ENCODE results near the gene GRID1.

GRID1 gene

DNA sequence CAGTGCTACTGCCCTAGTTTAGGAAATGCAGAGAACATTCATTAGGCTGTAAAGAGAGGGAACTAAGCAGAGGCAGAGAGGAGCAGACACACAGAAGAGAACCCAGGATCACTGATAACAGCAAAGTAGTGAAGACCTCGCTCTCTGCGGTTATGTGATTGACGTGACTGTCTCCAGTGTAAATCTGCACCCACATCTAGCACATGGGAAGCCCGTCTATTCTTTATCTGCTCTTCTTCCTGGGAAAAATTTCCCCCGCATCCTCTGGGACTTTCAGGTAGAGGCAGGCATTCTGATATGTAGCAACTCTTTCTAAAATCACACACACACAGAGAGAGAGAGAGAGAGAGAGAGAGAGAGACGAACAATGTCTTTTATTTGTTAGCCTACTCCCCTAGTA, 699.6 kb downstream of the GRID1 start:
- H3K23ac ChIP-seq (ENCODE audit: low read length), result no peak overlapping the region
- WGBS (ENCODE audit: extremely low coverage, insufficient coverage, low lambda C conversion rate), result no CpG with 5 or more reads among the region's 6 CpGs
- no peak overlapping the region for H2BK120ac ChIP-seq (ENCODE audit: low read depth, low read length)
- no peaks in the 10 kb centered on the region for H3K36me3 ChIP-seq (ENCODE audit: control insufficient read depth, insufficient read depth, low read length)
- no peak overlapping the region for H2BK15ac ChIP-seq (replicated peaks; ENCODE audit: low read depth)
- H4K5ac ChIP-seq (ENCODE audit: low read length), result no peak overlapping the region
- H3K4me2 ChIP-seq (ENCODE audit: low read length), result no peak overlapping the region
- H3K4ac ChIP-seq (ENCODE audit: low read depth, low read length), result no peak overlapping the region
- no peak overlapping the region for H3K9ac ChIP-seq (ENCODE audit: low read length)
- H4K8ac ChIP-seq (ENCODE audit: low read depth, low read length), result no peak overlapping the region
- H2AK5ac ChIP-seq (ENCODE audit: low read length), result no peak overlapping the region
- H3K79me2 ChIP-seq (ENCODE audit: control insufficient read depth, insufficient read depth, low read length), result no peaks in the 10 kb centered on the region
- no peaks in the 10 kb centered on the region for H3K79me1 ChIP-seq (ENCODE audit: low read length)
- no peaks in the 10 kb centered on the region for H3K27me3 ChIP-seq (ENCODE audit: insufficient read depth, low read length, poor library complexity)
- no peak for DNase-seq
- H3K4me3 ChIP-seq (ENCODE audit: low read length), result no peak overlapping the region
- no peaks in the 10 kb centered on the region for H3K4me1 ChIP-seq (ENCODE audit: control insufficient read depth, low read depth, low read length)
- H2BK5ac ChIP-seq (ENCODE audit: low read length), result no peak overlapping the region
- no peak overlapping the region for H3K56ac ChIP-seq (ENCODE audit: low read length)
- no peak overlapping the region for H3K27ac ChIP-seq (ENCODE audit: low read depth, low read length)
- no peak overlapping the region for H3K18ac ChIP-seq (ENCODE audit: low read length)

DNA sequence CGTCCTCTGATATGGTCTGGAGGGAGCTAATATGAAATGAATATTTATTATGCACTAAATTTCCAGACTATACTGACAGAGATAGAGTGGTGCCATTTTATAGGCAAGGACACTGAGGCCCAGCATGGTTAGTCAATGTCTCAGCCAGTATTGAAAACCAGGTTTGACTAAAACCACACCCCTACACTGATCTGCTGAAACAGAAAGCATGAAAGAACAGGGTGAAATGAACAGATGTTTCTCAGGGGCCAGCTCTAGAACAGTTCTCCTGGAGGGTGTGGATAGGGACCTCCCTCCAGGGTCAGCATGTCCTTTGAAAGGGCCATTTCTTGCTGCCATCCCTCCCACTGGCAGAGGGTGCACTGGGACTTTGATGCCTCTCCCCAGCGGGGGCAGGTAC, 700.5 kb downstream of the GRID1 start:
- H3K79me1 ChIP-seq (ENCODE audit: low read length), result no peaks in the 10 kb centered on the region
- no peak for DNase-seq
- no peaks in the 10 kb centered on the region for H3K79me2 ChIP-seq (ENCODE audit: control insufficient read depth, insufficient read depth, low read length)
- no peak overlapping the region for H4K5ac ChIP-seq (ENCODE audit: low read length)
- H2BK5ac ChIP-seq (ENCODE audit: low read length), result no peak overlapping the region
- H3K4me2 ChIP-seq (ENCODE audit: low read length), result no peak overlapping the region
- H3K4ac ChIP-seq (ENCODE audit: low read depth, low read length), result no peak overlapping the region
- H2AK5ac ChIP-seq (ENCODE audit: low read length), result no peak overlapping the region
- H3K4me3 ChIP-seq (ENCODE audit: low read length), result no peak overlapping the region
- H3K56ac ChIP-seq (ENCODE audit: low read length), result no peak overlapping the region
- H2BK120ac ChIP-seq (ENCODE audit: low read depth, low read length), result no peak overlapping the region
- no peak overlapping the region for H2BK15ac ChIP-seq (replicated peaks; ENCODE audit: low read depth)
- no peaks in the 10 kb centered on the region for H3K36me3 ChIP-seq (ENCODE audit: control insufficient read depth, insufficient read depth, low read length)
- H3K4me1 ChIP-seq (ENCODE audit: control insufficient read depth, low read depth, low read length), result no peaks in the 10 kb centered on the region
- H3K27ac ChIP-seq (ENCODE audit: low read depth, low read length), result no peak overlapping the region
- no peak overlapping the region for H3K23ac ChIP-seq (ENCODE audit: low read length)
- H3K27me3 ChIP-seq (ENCODE audit: insufficient read depth, low read length, poor library complexity), result no peaks in the 10 kb centered on the region
- H4K8ac ChIP-seq (ENCODE audit: low read depth, low read length), result no peak overlapping the region
- no CpG with 5 or more reads among the region's 2 CpGs for WGBS (ENCODE audit: extremely low coverage, insufficient coverage, low lambda C conversion rate)
- H3K18ac ChIP-seq (ENCODE audit: low read length), result no peak overlapping the region
- H3K9ac ChIP-seq (ENCODE audit: low read length), result no peak overlapping the region

GRCh38 chr10:85665681-85666080, 700.9 kb downstream of the GRID1 start:
- Histone ChIP-seq H2BK5ac (ENCODE audit: low read length) (no peak overlapping the region), H3K27ac (ENCODE audit: low read depth, low read length) (no peak overlapping the region), H3K56ac (ENCODE audit: low read length) (no peak overlapping the region), H2BK15ac (replicated peaks; ENCODE audit: low read depth) (no peak overlapping the region), H2AK5ac (ENCODE audit: low read length) (no peak overlapping the region), H4K5ac (ENCODE audit: low read length) (no peak overlapping the region), H3K4me2 (ENCODE audit: low read length) (no peak overlapping the region), H3K18ac (ENCODE audit: low read length) (no peak overlapping the region), H3K9ac (ENCODE audit: low read length) (no peak overlapping the region), H3K23ac (ENCODE audit: low read length) (no peak overlapping the region), H3K36me3 (ENCODE audit: control insufficient read depth, insufficient read depth, low read length) (no peaks in the 10 kb centered on the region), H3K79me2 (ENCODE audit: control insufficient read depth, insufficient read depth, low read length) (no peaks in the 10 kb centered on the region), H3K4me1 (ENCODE audit: control insufficient read depth, low read depth, low read length) (no peaks in the 10 kb centered on the region), H3K4me3 (ENCODE audit: low read length) (no peak overlapping the region), H3K4ac (ENCODE audit: low read depth, low read length) (no peak overlapping the region), H3K27me3 (ENCODE audit: insufficient read depth, low read length, poor library complexity) (no peaks in the 10 kb centered on the region), H3K79me1 (ENCODE audit: low read length) (no peaks in the 10 kb centered on the region), H2BK120ac (ENCODE audit: low read depth, low read length) (no peak overlapping the region), H4K8ac (ENCODE audit: low read depth, low read length) (no peak overlapping the region)
- no peak for DNase-seq
- no CpG with 5 or more reads among the region's 6 CpGs for WGBS (ENCODE audit: extremely low coverage, insufficient coverage, low lambda C conversion rate)

DNA sequence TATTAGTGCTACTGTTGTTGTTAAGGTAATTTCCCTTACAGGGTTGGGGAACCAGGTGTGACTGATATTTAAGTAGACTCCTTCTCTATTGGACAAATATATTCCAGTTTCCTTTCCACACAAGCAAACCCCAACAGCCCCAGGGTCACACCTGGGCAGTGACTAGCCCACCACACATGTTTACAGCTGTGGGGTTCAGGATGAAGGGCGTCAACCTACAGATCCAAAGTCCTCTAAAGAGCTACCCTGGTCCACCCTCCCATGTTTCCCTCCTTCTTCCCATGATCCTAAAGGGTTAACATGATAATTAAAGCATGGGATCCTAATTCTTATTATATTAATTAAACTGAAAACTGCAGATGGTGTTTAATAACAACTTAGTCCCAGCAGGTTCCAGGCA, 701.5 kb downstream of the GRID1 start:
- no peak overlapping the region for H3K18ac ChIP-seq (ENCODE audit: low read length)
- no peak overlapping the region for H3K23ac ChIP-seq (ENCODE audit: low read length)
- H3K4me2 ChIP-seq (ENCODE audit: low read length), result no peak overlapping the region
- H3K4ac ChIP-seq (ENCODE audit: low read depth, low read length), result no peak overlapping the region
- H2BK120ac ChIP-seq (ENCODE audit: low read depth, low read length), result no peak overlapping the region
- DNase-seq, result no peak
- H2BK15ac ChIP-seq (replicated peaks; ENCODE audit: low read depth), result no peak overlapping the region
- no peak overlapping the region for H2AK5ac ChIP-seq (ENCODE audit: low read length)
- H3K79me1 ChIP-seq (ENCODE audit: low read length), result no peaks in the 10 kb centered on the region
- no peak overlapping the region for H3K9ac ChIP-seq (ENCODE audit: low read length)
- H3K4me1 ChIP-seq (ENCODE audit: control insufficient read depth, low read depth, low read length), result no peaks in the 10 kb centered on the region
- no peak overlapping the region for H3K4me3 ChIP-seq (ENCODE audit: low read length)
- no peak overlapping the region for H3K56ac ChIP-seq (ENCODE audit: low read length)
- no peaks in the 10 kb centered on the region for H3K36me3 ChIP-seq (ENCODE audit: control insufficient read depth, insufficient read depth, low read length)
- no peaks in the 10 kb centered on the region for H3K27me3 ChIP-seq (ENCODE audit: insufficient read depth, low read length, poor library complexity)
- no peak overlapping the region for H3K27ac ChIP-seq (ENCODE audit: low read depth, low read length)
- WGBS (ENCODE audit: extremely low coverage, insufficient coverage, low lambda C conversion rate), result no CpG with 5 or more reads among the region's 1 CpG
- no peak overlapping the region for H2BK5ac ChIP-seq (ENCODE audit: low read length)
- no peaks in the 10 kb centered on the region for H3K79me2 ChIP-seq (ENCODE audit: control insufficient read depth, insufficient read depth, low read length)
- no peak overlapping the region for H4K5ac ChIP-seq (ENCODE audit: low read length)
- no peak overlapping the region for H4K8ac ChIP-seq (ENCODE audit: low read depth, low read length)

- no peak for DNase-seq
- Histone ChIP-seq H2BK15ac (replicated peaks; ENCODE audit: low read depth) (no peak overlapping the region), H3K9ac (ENCODE audit: low read length) (no peak overlapping the region), H3K27ac (ENCODE audit: low read depth, low read length) (no peak overlapping the region), H2AK5ac (ENCODE audit: low read length) (no peak overlapping the region), H3K79me1 (ENCODE audit: low read length) (no peaks in the 10 kb centered on the region), H3K56ac (ENCODE audit: low read length) (no peak overlapping the region), H3K4me3 (ENCODE audit: low read length) (no peak overlapping the region), H3K27me3 (ENCODE audit: insufficient read depth, low read length, poor library complexity) (no peaks in the 10 kb centered on the region), H3K4me2 (ENCODE audit: low read length) (no peak overlapping the region), H4K5ac (ENCODE audit: low read length) (no peak overlapping the region), H2BK5ac (ENCODE audit: low read length) (no peak overlapping the region), H4K8ac (ENCODE audit: low read depth, low read length) (no peak overlapping the region), H3K18ac (ENCODE audit: low read length) (no peak overlapping the region), H3K36me3 (ENCODE audit: control insufficient read depth, insufficient read depth, low read length) (no peaks in the 10 kb centered on the region), H3K4me1 (ENCODE audit: control insufficient read depth, low read depth, low read length) (no peaks in the 10 kb centered on the region), H3K23ac (ENCODE audit: low read length) (no peak overlapping the region), H3K4ac (ENCODE audit: low read depth, low read length) (no peak overlapping the region), H3K79me2 (ENCODE audit: control insufficient read depth, insufficient read depth, low read length) (no peaks in the 10 kb centered on the region), H2BK120ac (ENCODE audit: low read depth, low read length) (no peak overlapping the region)
- no CpG with 5 or more reads among the region's 4 CpGs for WGBS (ENCODE audit: extremely low coverage, insufficient coverage, low lambda C conversion rate)
Observed at GRCh38 chr10:85661123-85661522, 705.5 kb downstream of the GRID1 start.

GRCh38 chr10:85659331-85659730, 707.3 kb downstream of the GRID1 start:
- WGBS (ENCODE audit: extremely low coverage, insufficient coverage, low lambda C conversion rate), result no CpG with 5 or more reads among the region's 1 CpG
- Histone ChIP-seq H3K9ac (ENCODE audit: low read length) (no peak overlapping the region), H2BK5ac (ENCODE audit: low read length) (no peak overlapping the region)

More at GRCh38 chr10:85659331-85659730, 707.3 kb downstream of the GRID1 start:
- DNase-seq, result no peak
- Histone ChIP-seq H3K4me1 (ENCODE audit: control insufficient read depth, low read depth, low read length) (no peaks in the 10 kb centered on the region), H3K27ac (ENCODE audit: low read depth, low read length) (no peak overlapping the region), H3K27me3 (ENCODE audit: insufficient read depth, low read length, poor library complexity) (no peaks in the 10 kb centered on the region), H3K23ac (ENCODE audit: low read length) (no peak overlapping the region), H3K4me3 (ENCODE audit: low read length) (no peak overlapping the region), H2AK5ac (ENCODE audit: low read length) (no peak overlapping the region), H4K8ac (ENCODE audit: low read depth, low read length) (no peak overlapping the region), H4K5ac (ENCODE audit: low read length) (no peak overlapping the region), H3K56ac (ENCODE audit: low read length) (no peak overlapping the region), H3K4ac (ENCODE audit: low read depth, low read length) (no peak overlapping the region), H2BK15ac (replicated peaks; ENCODE audit: low read depth) (no peak overlapping the region), H3K18ac (ENCODE audit: low read length) (no peak overlapping the region), H2BK120ac (ENCODE audit: low read depth, low read length) (no peak overlapping the region), H3K79me1 (ENCODE audit: low read length) (no peaks in the 10 kb centered on the region), H3K36me3 (ENCODE audit: control insufficient read depth, insufficient read depth, low read length) (no peaks in the 10 kb centered on the region), H3K79me2 (ENCODE audit: control insufficient read depth, insufficient read depth, low read length) (no peaks in the 10 kb centered on the region), H3K4me2 (ENCODE audit: low read length) (no peak overlapping the region)
